Activated CD4-positive, alpha-beta memory T cell treated with anti-CD3 and anti-CD28 coated beads, Interleukin-2, amount 10 ng/mL, durations not matched to agents 7 days and 5 days (primary cell): Measurements from ENCODE around the gene EIF4G2. TPM values are rescaled to one million over a fixed set of nuclear protein-coding genes. Genes with fewer than 3 reads are reported as not detected.

ENCODE experiments used
- CTCF ChIA-PET: fragments of 350-600 bp; sonication (Branson Sonifier 250); formaldehyde crosslinking; loops from one replicate; lab custom pipeline; 2021; ENCODE audit warnings: antibody characterized with exemption, inconsistent platforms; lab: Charles Lee
- POLR2A ChIA-PET: fragments of 350-600 bp; sonication (Branson Sonifier 250); formaldehyde crosslinking; loops from one replicate; lab custom pipeline; 2021; ENCODE audit warnings: antibody characterized with exemption; lab: Charles Lee
- DNase-seq: peaks from one replicate; pipeline ENCODE4 v3.0.0-alpha.2; 2020
- H3K27ac Mint-ChIP-seq: one replicate; pipeline ENCODE4 v1.8.0; 2021; ENCODE audit warnings: mild to moderate bottlenecking, mixed read lengths
- H3K27me3 Mint-ChIP-seq: one replicate; pipeline ENCODE4 v1.8.0; 2021; ENCODE audit warnings: mixed read lengths
- H3K36me3 Mint-ChIP-seq: one replicate; pipeline ENCODE4 v1.8.0; 2021; ENCODE audit warnings: low read depth, mixed read lengths
- H3K4me1 Mint-ChIP-seq: one replicate; pipeline ENCODE4 v1.8.0; 2021; ENCODE audit warnings: mixed read lengths
- H3K4me3 Mint-ChIP-seq: one replicate; pipeline ENCODE4 v1.8.0; 2021; ENCODE audit warnings: mild to moderate bottlenecking, mixed read lengths
- H3K9me3 Mint-ChIP-seq: one replicate; pipeline ENCODE4 v1.8.0; 2021; ENCODE audit warnings: mixed read lengths
- total RNA-seq, 2 experiments: library from RNA; stranded (reverse); gene quantifications; one replicate each; pipeline ENCODE4 v1.2.3, GENCODE V29; 2021

The EIF4G2 gene
- total RNA-seq, 2 experiments from 2014 or later, result 548 to 594 TPM

- Mint-ChIP-seq H3K4me3 (peak overlapping the region; percentile 94), H3K27ac (peak overlapping the region; percentile 98), H3K4me1 (peaks cover 51% of the 10 kb centered on the region), H3K36me3 (peaks cover 56% of the 10 kb centered on the region), H3K9me3 (no peaks in the 10 kb centered on the region), H3K27me3 (peaks cover 2% of the 10 kb centered on the region)
- POLR2A ChIA-PET, result interaction anchor here (0.6 to 10.3 kb wide), 24 partner anchors 9 to 1347 kb away, joined by 3 to 379 read pairs (median 9); partner anchors contain the start of genes AMPD3, CTR9, USP47 and WEE1
- CTCF ChIA-PET, result interaction anchor here (2.9 to 6.7 kb wide), 2 partner anchors 16 to 50 kb away, joined by 28 to 57 read pairs; partner anchors contain the start of gene ZBED5
- DNase-seq, result peak; percentile 53
These were observed 1.1 kb downstream of the EIF4G2 start for GRCh38 chr11:10807493-10808234.

- DNase-seq, result no peak
- H3K4me1 Mint-ChIP-seq, result peaks cover 61% of the 10 kb centered on the region
- H3K4me3 Mint-ChIP-seq, result peak overlapping the region; percentile 94
- peaks cover 71% of the 10 kb centered on the region for H3K36me3 Mint-ChIP-seq
- no peaks in the 10 kb centered on the region for H3K27me3 Mint-ChIP-seq
- no peaks in the 10 kb centered on the region for H3K9me3 Mint-ChIP-seq
- H3K27ac Mint-ChIP-seq, result no peak overlapping the region
- CTCF ChIA-PET, result interaction anchor here (6.7 kb wide), 1 partner anchor 15 kb away, joined by 57 read pairs; no protein-coding TSS in a partner anchor
- POLR2A ChIA-PET, result interaction anchor here (1.0 to 10.3 kb wide), 5 partner anchors 8 to 72 kb away, joined by 3 to 379 read pairs (median 84); partner anchors contain the start of gene ZBED5
These were observed 2.5 kb downstream of the EIF4G2 start for GRCh38 chr11:10806206-10806605.

DNA sequence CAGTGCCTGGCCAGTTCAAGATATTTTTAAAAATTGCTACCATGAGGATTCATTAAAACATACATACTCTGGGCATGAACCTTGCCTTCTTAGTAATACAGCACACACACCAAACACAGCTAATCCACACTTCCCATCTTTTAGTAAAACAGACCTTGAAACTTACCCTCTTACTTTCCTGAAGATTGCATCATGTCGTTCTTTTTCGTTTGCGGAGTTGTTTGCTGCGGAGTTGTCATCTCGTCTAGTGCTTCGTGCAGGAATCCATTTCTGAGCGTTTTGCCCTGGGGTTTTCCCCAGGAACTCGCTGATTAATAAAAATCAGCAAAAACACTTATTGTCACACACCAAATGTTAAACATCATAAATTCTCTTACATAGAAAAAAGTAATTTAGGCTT lies 3.0 kb downstream of the EIF4G2 start:
- peak overlapping the region; percentile 60 for H3K27ac Mint-ChIP-seq
- H3K9me3 Mint-ChIP-seq, result no peaks in the 10 kb centered on the region
- ChIA-PET POLR2A (interaction anchor here (1.9 to 10.3 kb wide), 4 partner anchors 7 to 51 kb away, joined by 4 to 379 read pairs (median 98); partner anchors contain the start of gene ZBED5), CTCF (interaction anchor here (6.7 kb wide), 1 partner anchor 14 kb away, joined by 57 read pairs; no protein-coding TSS in a partner anchor)
- peaks cover 75% of the 10 kb centered on the region for H3K36me3 Mint-ChIP-seq
- peaks cover 66% of the 10 kb centered on the region for H3K4me1 Mint-ChIP-seq
- H3K4me3 Mint-ChIP-seq, result peak overlapping the region; percentile 21
- H3K27me3 Mint-ChIP-seq, result no peaks in the 10 kb centered on the region
- DNase-seq, result no peak

DNA sequence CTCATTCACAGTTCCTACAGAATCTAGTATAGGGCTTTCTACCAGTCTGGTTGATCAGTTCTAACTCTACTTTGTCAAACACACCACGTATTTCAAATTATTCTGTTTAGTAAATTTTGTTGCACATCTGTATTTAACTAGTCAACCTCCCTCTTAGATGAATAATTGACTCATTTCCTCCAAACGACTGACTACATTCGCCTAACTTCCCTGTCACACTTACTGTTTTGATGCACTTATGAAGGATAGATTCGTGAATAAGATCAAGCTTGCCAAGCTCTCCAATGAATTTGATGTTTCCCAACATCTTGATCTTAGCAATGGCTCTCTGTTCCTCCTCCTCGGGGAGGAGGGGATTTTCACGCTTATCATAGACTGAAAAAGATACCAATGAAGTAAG lies 5.0 kb downstream of the EIF4G2 start:
- Mint-ChIP-seq H3K4me3 (no peak overlapping the region), H3K27me3 (no peaks in the 10 kb centered on the region), H3K27ac (no peak overlapping the region), H3K9me3 (no peaks in the 10 kb centered on the region), H3K36me3 (peaks cover 96% of the 10 kb centered on the region), H3K4me1 (peaks cover 76% of the 10 kb centered on the region)
- CTCF ChIA-PET, result interaction anchor here (4.5 kb wide), 1 partner anchor 11 kb away, joined by 46 read pairs; no protein-coding TSS in a partner anchor
- DNase-seq, result no peak
- POLR2A ChIA-PET, result interaction anchor here (0.7 to 10.3 kb wide), 5 partner anchors 8 to 181 kb away, joined by 3 to 379 read pairs (median 9); partner anchors contain the start of gene ZBED5

GRCh38 chr11:10800292-10800691 lies 8.4 kb downstream of the EIF4G2 start:
- H3K4me3 Mint-ChIP-seq, result no peak overlapping the region
- no peaks in the 10 kb centered on the region for H3K9me3 Mint-ChIP-seq
- CTCF ChIA-PET, result no interaction called here
- peaks cover 69% of the 10 kb centered on the region for H3K4me1 Mint-ChIP-seq
- no peaks in the 10 kb centered on the region for H3K27me3 Mint-ChIP-seq
- peak overlapping the region; percentile 62 for H3K27ac Mint-ChIP-seq
- POLR2A ChIA-PET, result interaction anchor here (1.7 to 6.9 kb wide), 2 partner anchors 8 to 57 kb away, joined by 8 to 111 read pairs; partner anchors contain the start of genes EIF4G2 and ZBED5
- no peak for DNase-seq
- H3K36me3 Mint-ChIP-seq, result peaks cover 93% of the 10 kb centered on the region

- ChIA-PET CTCF (interaction anchor here (1.0 to 1.2 kb wide), 5 partner anchors 11 to 229 kb away, joined by 3 to 8 read pairs (median 4); partner anchors contain the start of genes EIF4G2 and ZBED5), POLR2A (interaction anchor here (0.9 to 6.9 kb wide), 2 partner anchors 10 to 13 kb away, joined by 4 to 111 read pairs; partner anchors contain the start of gene EIF4G2)
- Mint-ChIP-seq H3K27ac (peak overlapping the region; percentile 48), H3K9me3 (no peaks in the 10 kb centered on the region), H3K4me3 (no peak overlapping the region), H3K36me3 (peaks cover 82% of the 10 kb centered on the region), H3K4me1 (peaks cover 59% of the 10 kb centered on the region), H3K27me3 (no peaks in the 10 kb centered on the region)
- no peak for DNase-seq
These were observed 10.3 kb downstream of the EIF4G2 start for GRCh38 chr11:10798330-10798928.

DNA sequence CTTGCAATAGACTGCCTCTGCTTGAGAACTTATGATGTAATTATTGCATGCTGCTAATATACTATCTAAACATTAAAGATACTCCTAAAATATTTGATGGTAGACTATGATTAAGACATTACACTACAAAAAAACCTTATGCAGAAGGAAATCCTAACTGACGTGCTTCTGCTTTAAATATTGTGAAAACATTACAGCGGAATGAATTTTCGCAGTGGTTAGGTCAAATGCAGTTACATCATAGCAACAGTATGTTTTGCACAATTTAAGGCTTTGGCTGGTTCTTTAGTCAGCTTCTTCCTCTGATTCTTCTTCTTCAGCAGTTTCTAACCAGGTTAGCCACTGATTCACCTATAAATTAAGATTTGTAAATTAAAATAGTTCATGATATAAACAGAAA lies 11.2 kb downstream of the EIF4G2 start:
- H3K36me3 Mint-ChIP-seq, result peaks cover 74% of the 10 kb centered on the region
- POLR2A ChIA-PET, result interaction anchor here (6.9 kb wide), 1 partner anchor 11 kb away, joined by 111 read pairs; the partner anchor contains the start of gene EIF4G2

GRCh38 chr11:10797001-10797400 lies 11.7 kb downstream of the EIF4G2 start:
- no peak overlapping the region for H3K4me3 Mint-ChIP-seq
- DNase-seq, result no peak
- H3K9me3 Mint-ChIP-seq, result no peaks in the 10 kb centered on the region
- ChIA-PET POLR2A (interaction anchor here (0.8 to 6.9 kb wide), 2 partner anchors 11 to 62 kb away, joined by 3 to 111 read pairs; partner anchors contain the start of gene EIF4G2), CTCF (interaction anchor here (1.4 kb wide), 1 partner anchor 12 kb away, joined by 3 read pairs; the partner anchor contains the start of gene EIF4G2)
- H3K27ac Mint-ChIP-seq, result no peak overlapping the region
- peaks cover 68% of the 10 kb centered on the region for H3K36me3 Mint-ChIP-seq
- H3K27me3 Mint-ChIP-seq, result peaks cover 5% of the 10 kb centered on the region
- H3K4me1 Mint-ChIP-seq, result peaks cover 63% of the 10 kb centered on the region

More for the DNA sequence above, 11.2 kb downstream of the EIF4G2 start:
- DNase-seq, result no peak
- H3K27me3 Mint-ChIP-seq, result peaks cover 5% of the 10 kb centered on the region
- no peaks in the 10 kb centered on the region for H3K9me3 Mint-ChIP-seq
- H3K4me1 Mint-ChIP-seq, result peaks cover 63% of the 10 kb centered on the region
- CTCF ChIA-PET, result interaction anchor here (1.2 kb wide), 1 partner anchor 136 kb away, joined by 3 read pairs; no protein-coding TSS in a partner anchor
- no peak overlapping the region for H3K4me3 Mint-ChIP-seq
- H3K27ac Mint-ChIP-seq, result no peak overlapping the region

GRCh38 chr11:10796191-10796590 lies 12.5 kb downstream of the EIF4G2 start:
- Mint-ChIP-seq H3K27ac (no peak overlapping the region), H3K9me3 (no peaks in the 10 kb centered on the region), H3K4me1 (peaks cover 55% of the 10 kb centered on the region), H3K36me3 (peaks cover 60% of the 10 kb centered on the region), H3K4me3 (no peak overlapping the region), H3K27me3 (peaks cover 5% of the 10 kb centered on the region)
- POLR2A ChIA-PET, result interaction anchor here (0.8 to 6.9 kb wide), 3 partner anchors 8 to 62 kb away, joined by 3 to 111 read pairs (median 9); partner anchors contain the start of gene EIF4G2
- no peak for DNase-seq
- CTCF ChIA-PET, result interaction anchor here (0.9 to 1.5 kb wide), 4 partner anchors 13 to 233 kb away, joined by 3 to 7 read pairs (median 3); partner anchors contain the start of gene EIF4G2

DNA sequence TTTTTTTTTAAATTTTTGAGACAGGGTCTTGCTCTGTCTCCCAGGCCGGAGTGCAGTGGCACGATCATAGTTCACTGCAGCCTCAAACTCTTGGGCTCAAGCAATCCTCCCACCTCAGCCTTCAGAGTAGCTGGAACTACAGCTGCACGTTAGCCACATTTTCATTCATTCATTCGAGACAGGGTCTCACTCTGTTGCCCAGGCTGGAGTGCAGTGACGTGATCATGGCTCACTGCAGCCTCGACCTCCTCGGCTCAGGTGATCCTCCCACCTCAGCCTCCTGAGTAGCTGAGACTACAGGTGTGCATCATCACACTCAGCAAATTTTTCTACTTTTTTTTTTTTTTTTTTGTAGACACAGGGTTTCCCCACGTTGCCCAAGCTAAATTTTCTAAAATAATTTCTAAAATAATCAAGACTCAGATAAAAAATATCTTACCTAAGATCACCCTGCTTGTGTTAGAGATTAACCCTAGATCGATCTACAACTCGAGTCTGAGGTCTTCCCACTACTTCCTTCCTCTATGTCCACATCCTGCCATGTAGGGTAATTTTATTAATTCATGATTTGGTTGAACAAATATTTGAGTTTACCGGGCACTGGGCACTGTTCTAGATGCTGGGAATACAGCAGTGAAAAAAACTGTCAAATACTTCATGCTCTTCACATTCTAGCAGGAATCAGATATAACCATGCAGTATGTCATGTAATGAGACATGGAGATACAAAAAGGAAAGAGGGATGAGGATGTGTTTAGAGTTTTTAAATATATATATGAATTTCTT lies 15.1 kb downstream of the EIF4G2 start:
- ChIA-PET CTCF (interaction anchor here (0.6 to 6.5 kb wide), 39 partner anchors 10 to 1111 kb away, joined by 3 to 105 read pairs (median 4); partner anchors contain the start of genes CTR9 and EIF4G2), POLR2A (interaction anchor here (1.2 to 6.3 kb wide), 4 partner anchors 13 to 138 kb away, joined by 3 to 84 read pairs (median 10); partner anchors contain the start of genes EIF4G2 and ZBED5)
- H3K4me3 Mint-ChIP-seq, result no peak overlapping the region
- no peaks in the 10 kb centered on the region for H3K9me3 Mint-ChIP-seq
- DNase-seq, result no peak
- H3K4me1 Mint-ChIP-seq, result peaks cover 30% of the 10 kb centered on the region
- no peak overlapping the region for H3K27ac Mint-ChIP-seq
- H3K36me3 Mint-ChIP-seq, result peaks cover 35% of the 10 kb centered on the region
- H3K27me3 Mint-ChIP-seq, result peaks cover 5% of the 10 kb centered on the region

GRCh38 chr11:10792385-10793068 lies 16.2 kb downstream of the EIF4G2 start:
- H3K27ac Mint-ChIP-seq, result no peak overlapping the region
- ChIA-PET POLR2A (interaction anchor here (1.1 to 6.3 kb wide), 5 partner anchors 14 to 228 kb away, joined by 3 to 84 read pairs (median 4); partner anchors contain the start of genes EIF4G2 and ZBED5), CTCF (interaction anchor here (0.5 to 6.5 kb wide), 48 partner anchors 9 to 1125 kb away, joined by 3 to 105 read pairs (median 4); partner anchors contain the start of genes CTR9 and EIF4G2)
- H3K36me3 Mint-ChIP-seq, result peaks cover 27% of the 10 kb centered on the region
- no peak overlapping the region for H3K4me3 Mint-ChIP-seq
- peaks cover 5% of the 10 kb centered on the region for H3K27me3 Mint-ChIP-seq
- peak; percentile 86 for DNase-seq
- H3K4me1 Mint-ChIP-seq, result peaks cover 25% of the 10 kb centered on the region
- H3K9me3 Mint-ChIP-seq, result no peaks in the 10 kb centered on the region
